ENCODE data around the gene DUSP18. TPM values are rescaled to one million over a fixed set of nuclear protein-coding genes. Genes with fewer than 3 reads are reported as not detected.
"Not testable (repeated sequence)": the region's sequence is repeated elsewhere in the genome, so short reads cannot be mapped to it uniquely, and the experiment has no call there.

DUSP18 gene
- total and polyA plus RNA-seq, 4 donors: 1.6 to 11.3 (median 6.5) TPM

- DNase-seq: no peak
- H3K4me1 ChIP-seq (ENCODE audit: control insufficient read depth in 1 of 2, insufficient read depth in 2 of 2, low read length in 2 of 2): no peaks in the 10 kb centered on the region
- WGBS, 2 donors: 90 to 94% methylated on average over 5 of the region's 5 CpGs
- ATAC-seq (ENCODE audit: low FRiP score): no peak
- no peaks in the 10 kb centered on the region for H3K36me3 ChIP-seq (ENCODE audit: control insufficient read depth in 1 of 2, insufficient read depth in 2 of 2, low read length in 1 of 2)
- no peaks in the 10 kb centered on the region for H3K9me3 ChIP-seq (ENCODE audit: control insufficient read depth, low read length)
- intact Hi-C loops (cut with DNase I): no loop called here
- no peak overlapping the region for H3K4me3 ChIP-seq (ENCODE audit: low read length in 2 of 2)
- no peak overlapping the region for H3K27ac ChIP-seq (ENCODE audit: low read depth in 1 of 2, low read length in 2 of 2)
- no peaks in the 10 kb centered on the region for H3K27me3 ChIP-seq (ENCODE audit: control insufficient read depth in 1 of 2, insufficient read depth in 2 of 2, low read length in 1 of 2)
Measured at GRCh38 chr22:30626413-30626812, 41.3 kb downstream of the DUSP18 start.

DNA sequence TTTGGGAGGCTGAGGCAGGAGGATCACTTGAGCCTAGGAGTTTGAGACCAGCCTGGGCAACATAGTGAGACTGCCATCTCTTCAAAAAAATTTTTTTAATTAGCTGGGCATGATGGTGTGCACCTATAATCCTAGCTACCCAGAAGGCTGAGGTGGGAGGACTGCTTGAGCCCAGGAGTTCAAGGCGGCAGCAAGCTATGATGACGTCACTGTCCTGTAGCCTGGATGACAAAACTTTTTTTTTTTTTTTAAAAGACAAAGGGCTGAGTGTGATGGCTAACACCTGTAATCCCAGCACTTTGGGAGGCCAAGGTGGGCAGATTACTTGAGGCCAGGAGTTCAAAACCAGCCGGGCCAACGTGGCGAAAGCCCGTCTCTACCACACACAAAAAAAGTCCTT is 47.8 kb downstream of the DUSP18 start:
- H3K36me3 ChIP-seq (ENCODE audit: control insufficient read depth in 1 of 2, insufficient read depth in 2 of 2, low read length in 1 of 2); H3K27me3 ChIP-seq (ENCODE audit: control insufficient read depth in 1 of 2, insufficient read depth in 2 of 2, low read length in 1 of 2); H3K9me3 ChIP-seq (ENCODE audit: control insufficient read depth, low read length); H3K4me3 ChIP-seq (ENCODE audit: low read length in 2 of 2); H3K27ac ChIP-seq (ENCODE audit: low read depth in 1 of 2, low read length in 2 of 2); ATAC-seq (ENCODE audit: low FRiP score); DNase-seq; H3K4me1 ChIP-seq (ENCODE audit: control insufficient read depth in 1 of 2, insufficient read depth in 2 of 2, low read length in 2 of 2); intact Hi-C loops (cut with DNase I): not testable (repeated sequence)
- 94 to 95% methylated on average over 6 of the region's 6 CpGs for WGBS, 2 donors

DNA sequence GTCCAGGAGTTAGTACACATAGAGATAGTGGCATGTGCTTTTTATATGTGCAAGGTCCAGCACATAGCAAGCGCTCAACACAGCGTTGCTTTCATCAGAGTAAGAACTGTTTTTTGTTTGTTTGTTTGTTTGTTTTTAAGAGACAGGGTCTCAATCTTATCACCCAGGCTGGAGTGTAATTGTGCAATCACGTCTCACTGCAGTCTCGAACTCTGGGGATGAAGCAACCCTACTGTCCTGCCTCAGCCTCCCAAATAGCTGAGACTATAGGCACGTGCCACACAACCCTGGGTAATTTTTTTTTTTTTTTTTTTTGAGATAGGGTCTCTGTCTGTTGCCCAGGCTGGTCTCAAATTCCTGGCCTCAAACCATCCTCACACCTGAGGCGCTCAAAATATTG is 49.9 kb downstream of the DUSP18 start:
- no peak for ATAC-seq (ENCODE audit: low FRiP score)
- Histone ChIP-seq H3K9me3 (ENCODE audit: control insufficient read depth, low read length) (no peaks in the 10 kb centered on the region), H3K4me3 (ENCODE audit: low read length in 2 of 2) (no peak overlapping the region), H3K36me3 (ENCODE audit: control insufficient read depth in 1 of 2, insufficient read depth in 2 of 2, low read length in 1 of 2) (no peaks in the 10 kb centered on the region), H3K27me3 (ENCODE audit: control insufficient read depth in 1 of 2, insufficient read depth in 2 of 2, low read length in 1 of 2) (no peaks in the 10 kb centered on the region), H3K27ac (ENCODE audit: low read depth in 1 of 2, low read length in 2 of 2) (no peak overlapping the region), H3K4me1 (ENCODE audit: control insufficient read depth in 1 of 2, insufficient read depth in 2 of 2, low read length in 2 of 2) (no peaks in the 10 kb centered on the region)
- intact Hi-C loops (cut with DNase I): no loop called here
- WGBS, 2 donors: 88 to 94% methylated on average over 6 of the region's 6 CpGs
- no peak for DNase-seq

- ATAC-seq (ENCODE audit: low FRiP score) (no peak), DNase-seq (no peak)
- Histone ChIP-seq H3K4me1 (ENCODE audit: control insufficient read depth in 1 of 2, insufficient read depth in 2 of 2, low read length in 2 of 2) (no peaks in the 10 kb centered on the region), H3K27me3 (ENCODE audit: control insufficient read depth in 1 of 2, insufficient read depth in 2 of 2, low read length in 1 of 2) (no peaks in the 10 kb centered on the region), H3K4me3 (ENCODE audit: low read length in 2 of 2) (no peak overlapping the region), H3K9me3 (ENCODE audit: control insufficient read depth, low read length) (no peaks in the 10 kb centered on the region), H3K27ac (ENCODE audit: low read depth in 1 of 2, low read length in 2 of 2) (no peak overlapping the region), H3K36me3 (ENCODE audit: control insufficient read depth in 1 of 2, insufficient read depth in 2 of 2, low read length in 1 of 2) (no peaks in the 10 kb centered on the region)
- 85 to 86% methylated on average over 7 of the region's 7 CpGs for WGBS, 2 donors
- intact Hi-C loops (cut with DNase I): no loop called here
Measured at GRCh38 chr22:30615543-30615954, 52.1 kb downstream of the DUSP18 start.

DNA sequence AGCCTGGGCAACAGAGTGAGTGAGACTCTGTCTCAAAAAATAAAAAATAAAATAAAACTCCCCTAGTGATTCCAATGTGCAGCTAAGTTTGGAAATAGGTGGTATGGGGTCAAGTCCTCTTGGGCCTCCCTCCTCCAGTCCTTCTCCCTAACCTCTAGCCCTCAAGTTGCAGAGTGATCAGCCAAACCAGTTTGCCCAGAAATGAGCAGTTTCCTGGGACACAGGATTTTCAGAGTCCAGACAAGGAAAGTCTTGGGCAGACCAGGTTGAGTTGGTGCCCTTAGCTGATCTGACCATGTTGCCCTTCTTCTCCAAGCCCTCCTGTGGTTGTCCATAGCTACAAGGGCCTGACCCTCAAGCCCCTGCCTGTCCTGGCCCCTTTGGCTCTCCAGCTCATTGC is 52.8 kb downstream of the DUSP18 start:
- Histone ChIP-seq H3K36me3 (ENCODE audit: control insufficient read depth in 1 of 2, insufficient read depth in 2 of 2, low read length in 1 of 2) (no peaks in the 10 kb centered on the region), H3K27me3 (ENCODE audit: control insufficient read depth in 1 of 2, insufficient read depth in 2 of 2, low read length in 1 of 2) (no peaks in the 10 kb centered on the region), H3K27ac (ENCODE audit: low read depth in 1 of 2, low read length in 2 of 2) (no peak overlapping the region), H3K4me1 (ENCODE audit: control insufficient read depth in 1 of 2, insufficient read depth in 2 of 2, low read length in 2 of 2) (no peaks in the 10 kb centered on the region), H3K9me3 (ENCODE audit: control insufficient read depth, low read length) (no peaks in the 10 kb centered on the region), H3K4me3 (ENCODE audit: low read length in 2 of 2) (no peak overlapping the region)
- DNase-seq: no peak
- no peak for ATAC-seq (ENCODE audit: low FRiP score)
- intact Hi-C loops (cut with DNase I): no loop called here

- no peak for DNase-seq
- intact Hi-C loops (cut with DNase I): no loop called here
- Histone ChIP-seq H3K4me1 (ENCODE audit: control insufficient read depth in 1 of 2, insufficient read depth in 2 of 2, low read length in 2 of 2) (no peaks in the 10 kb centered on the region), H3K27me3 (ENCODE audit: control insufficient read depth in 1 of 2, insufficient read depth in 2 of 2, low read length in 1 of 2) (no peaks in the 10 kb centered on the region), H3K36me3 (ENCODE audit: control insufficient read depth in 1 of 2, insufficient read depth in 2 of 2, low read length in 1 of 2) (no peaks in the 10 kb centered on the region), H3K9me3 (ENCODE audit: control insufficient read depth, low read length) (no peaks in the 10 kb centered on the region), H3K27ac (ENCODE audit: low read depth in 1 of 2, low read length in 2 of 2) (no peak overlapping the region), H3K4me3 (ENCODE audit: low read length in 2 of 2) (no peak overlapping the region)
- no peak for ATAC-seq (ENCODE audit: low FRiP score)
- WGBS, 2 donors: 89 to 95% methylated on average over 7 of the region's 7 CpGs
Measured at GRCh38 chr22:30614268-30614667, 53.4 kb downstream of the DUSP18 start.

DNA sequence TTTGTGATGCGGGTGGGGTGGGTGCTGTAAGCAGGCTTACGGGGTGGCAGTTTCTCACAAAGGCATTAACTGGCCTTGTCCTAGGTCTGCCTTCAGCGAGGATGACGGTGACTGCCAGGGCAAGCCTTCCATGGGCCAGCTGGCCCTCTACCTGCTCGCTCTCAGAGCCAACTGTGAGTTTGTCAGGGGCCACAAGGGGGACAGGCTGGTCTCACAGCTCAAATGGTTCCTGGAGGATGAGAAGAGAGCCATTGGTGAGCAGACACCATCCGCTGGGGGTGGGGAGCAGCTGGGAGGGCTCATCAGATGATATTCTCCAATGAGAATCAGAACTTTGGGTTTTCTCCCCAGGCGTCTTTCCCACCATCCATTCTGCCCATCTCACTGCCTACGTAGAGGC is 54.9 kb downstream of the DUSP18 start:
- H3K9me3 ChIP-seq (ENCODE audit: control insufficient read depth, low read length): no peaks in the 10 kb centered on the region
- H3K27ac ChIP-seq (ENCODE audit: low read depth in 1 of 2, low read length in 2 of 2): no peak overlapping the region
- H3K27me3 ChIP-seq (ENCODE audit: control insufficient read depth in 1 of 2, insufficient read depth in 2 of 2, low read length in 1 of 2): no peaks in the 10 kb centered on the region
- H3K4me1 ChIP-seq (ENCODE audit: control insufficient read depth in 1 of 2, insufficient read depth in 2 of 2, low read length in 2 of 2): no peaks in the 10 kb centered on the region
- 89 to 97% methylated on average over 8 of the region's 8 CpGs for WGBS, 2 donors
- intact Hi-C loops (cut with DNase I): no loop called here
- H3K4me3 ChIP-seq (ENCODE audit: low read length in 2 of 2): no peak overlapping the region
- ATAC-seq (ENCODE audit: low FRiP score) (no peak), DNase-seq (no peak)
- H3K36me3 ChIP-seq (ENCODE audit: control insufficient read depth in 1 of 2, insufficient read depth in 2 of 2, low read length in 1 of 2): no peaks in the 10 kb centered on the region

Other genes starting within 250 kb of the DUSP18 start
- 1 to 10 TPM; 4.1 to 4.4 TPM for gene MTFP1, start 242.1 kb downstream of the DUSP18 start, total RNA-seq
- gene MTFP1, start 242.1 kb downstream of the DUSP18 start, polyA plus RNA-seq: 1 to 10 TPM; 4.0 to 6.8 TPM
- gene SEC14L3, start 195.9 kb downstream of the DUSP18 start, total RNA-seq: not detected
- gene SEC14L3, start 195.9 kb downstream of the DUSP18 start, polyA plus RNA-seq: not detected
- gene SEC14L4, start 162.2 kb downstream of the DUSP18 start, total RNA-seq: not detected
- gene SEC14L4, start 162.2 kb downstream of the DUSP18 start, polyA plus RNA-seq: not detected
- gene SEC14L6, start 121.1 kb downstream of the DUSP18 start, total RNA-seq: 1 to 10 TPM in 1 of 2 donors, under 1 TPM in 1; 0.13 to 1.7 TPM
- gene SEC14L6, start 121.1 kb downstream of the DUSP18 start, polyA plus RNA-seq: 1 to 10 TPM in 1 of 2 donors, under 1 TPM in 1; 0.75 to 2.2 TPM
- 1 to 10 TPM; 1.2 to 2.0 TPM for gene GAL3ST1, start 93.2 kb downstream of the DUSP18 start, total RNA-seq
- gene GAL3ST1, start 93.2 kb downstream of the DUSP18 start, polyA plus RNA-seq: 1 to 10 TPM; 3.2 to 9.3 TPM
- 10 to 100 TPM; 36.5 to 42.4 TPM for gene PES1, start 76.0 kb downstream of the DUSP18 start, total RNA-seq
- 10 to 100 TPM; 31.7 to 52.3 TPM for gene PES1, start 76.0 kb downstream of the DUSP18 start, polyA plus RNA-seq
- gene TCN2, start 60.7 kb downstream of the DUSP18 start, total RNA-seq: 10 to 100 TPM; 30.8 to 31.3 TPM
- gene TCN2, start 60.7 kb downstream of the DUSP18 start, polyA plus RNA-seq: 10 to 100 TPM in 1 of 2 donors, 1 to 10 TPM in 1; 6.3 to 18.4 TPM
- gene SLC35E4, start 32.1 kb downstream of the DUSP18 start, total RNA-seq: 1 to 10 TPM; 5.0 to 6.2 TPM
- gene SLC35E4, start 32.1 kb downstream of the DUSP18 start, polyA plus RNA-seq: 1 to 10 TPM; 2.1 to 2.4 TPM
- 1 to 10 TPM; 1.1 to 3.9 TPM for gene OSBP2, start 27.0 kb upstream of the DUSP18 start, total RNA-seq
- under 1 TPM; 0.18 to 0.63 TPM for gene OSBP2, start 27.0 kb upstream of the DUSP18 start, polyA plus RNA-seq